Type B pancreatic cell (in vitro differentiated cells): ENCODE data around the gene LDHD. TPM values are rescaled to one million over a fixed set of nuclear protein-coding genes. Genes with fewer than 3 reads are reported as not detected.
A peak's percentile ranks its signal among the peaks of the same experiment; 100 is the strongest.

Source experiments
- DNase-seq: peaks from one replicate; pipeline ENCODE4 v3.0.0; 2021; ENCODE audit warnings: mixed read lengths; ENCODE audit not compliant: unreplicated experiment; ENCODE audit errors: extremely low spot score
- H3K27ac Mint-ChIP-seq: 2 replicates; pipeline ENCODE4 v1.8.0; 2021; ENCODE audit warnings: mild to moderate bottlenecking, mixed read lengths
- H3K27me3 Mint-ChIP-seq: 2 replicates; pipeline ENCODE4 v1.8.0; 2021; ENCODE audit warnings: mixed read lengths
- H3K36me3 Mint-ChIP-seq: 2 replicates; pipeline ENCODE4 v1.8.0; 2021; ENCODE audit warnings: mixed read lengths
- H3K4me1 Mint-ChIP-seq: one replicate; pipeline ENCODE4 v1.8.0; 2021; ENCODE audit warnings: mixed read lengths; ENCODE audit not compliant: unreplicated experiment
- H3K4me3 Mint-ChIP-seq: 2 replicates; pipeline ENCODE4 v1.8.0; 2021; ENCODE audit warnings: mild to moderate bottlenecking, mixed read lengths
- H3K9me3 Mint-ChIP-seq: 2 replicates; pipeline ENCODE4 v1.8.0; 2021; ENCODE audit warnings: mixed read lengths
- CTCF ChIP-seq: fragments of 200-600 bp; sonication (generic); conservative IDR thresholded peaks from 2 replicates; pipeline ENCODE4 v1.5.0; 2021; ENCODE audit warnings: antibody characterized with exemption, mild to moderate bottlenecking
- total RNA-seq: library from RNA; stranded (reverse); gene quantifications from 2 replicates; pipeline ENCODE4 v1.2.1, GENCODE V29; 2021; ENCODE audit warnings: low replicate concordance

The LDHD gene
- total RNA-seq, 1 donor from 2014 or later = 1.8 TPM

- Mint-ChIP-seq H3K9me3 (no peaks in the 10 kb centered on the region), H3K4me3 (no peak overlapping the region), H3K27me3 (no peaks in the 10 kb centered on the region), H3K27ac (peak overlapping the region; percentile 66), H3K36me3 (peaks cover 3% of the 10 kb centered on the region), H3K4me1 (peaks cover 33% of the 10 kb centered on the region)
- DNase-seq = no peak
- TF ChIP-seq CTCF = no peak
Measured at GRCh38 chr16:75089486-75090202, 26.9 kb downstream of the LDHD start.

GRCh38 chr16:75088934-75089333, 27.6 kb downstream of the LDHD start:
- H3K4me1 Mint-ChIP-seq = peaks cover 40% of the 10 kb centered on the region
- no peak overlapping the region for H3K27ac Mint-ChIP-seq
- H3K4me3 Mint-ChIP-seq = no peak overlapping the region
- DNase-seq = no peak
- no peaks in the 10 kb centered on the region for H3K27me3 Mint-ChIP-seq
- TF ChIP-seq CTCF = no peak
- no peaks in the 10 kb centered on the region for H3K9me3 Mint-ChIP-seq
- peaks cover 3% of the 10 kb centered on the region for H3K36me3 Mint-ChIP-seq

- DNase-seq = no peak
- no peak for TF ChIP-seq CTCF
- peaks cover 3% of the 10 kb centered on the region for H3K36me3 Mint-ChIP-seq
- H3K27ac Mint-ChIP-seq = peak overlapping the region; percentile 63
- peaks cover 46% of the 10 kb centered on the region for H3K4me1 Mint-ChIP-seq
- no peak overlapping the region for H3K4me3 Mint-ChIP-seq
- no peaks in the 10 kb centered on the region for H3K9me3 Mint-ChIP-seq
- H3K27me3 Mint-ChIP-seq = no peaks in the 10 kb centered on the region
Measured at GRCh38 chr16:75088216-75088615, 28.4 kb downstream of the LDHD start.

GRCh38 chr16:75087375-75087979, 29.1 kb downstream of the LDHD start:
- H3K27ac Mint-ChIP-seq = peak overlapping the region; percentile 63
- TF ChIP-seq CTCF = no peak
- H3K27me3 Mint-ChIP-seq = no peaks in the 10 kb centered on the region
- H3K4me1 Mint-ChIP-seq = peaks cover 46% of the 10 kb centered on the region
- H3K9me3 Mint-ChIP-seq = no peaks in the 10 kb centered on the region
- no peak for DNase-seq
- H3K36me3 Mint-ChIP-seq = peaks cover 3% of the 10 kb centered on the region
- no peak overlapping the region for H3K4me3 Mint-ChIP-seq

GRCh38 chr16:75086688-75087374, 29.7 kb downstream of the LDHD start:
- Mint-ChIP-seq H3K4me1 (peaks cover 46% of the 10 kb centered on the region), H3K27me3 (no peaks in the 10 kb centered on the region), H3K27ac (peak overlapping the region; percentile 63), H3K36me3 (peaks cover 3% of the 10 kb centered on the region), H3K4me3 (no peak overlapping the region), H3K9me3 (no peaks in the 10 kb centered on the region)
- no peak for DNase-seq
- no peak for TF ChIP-seq CTCF
